NT2/D1 (cell line): ENCODE data around the gene SGK1.

ENCODE experiments used
- SUZ12 ChIP-seq: IDR thresholded peaks from 2 replicates; pipeline ENCODE4 v1.6.1; 2011; ENCODE audit not compliant: insufficient read length, insufficient read depth; ENCODE audit errors: extremely low read depth
- YY1 ChIP-seq: IDR thresholded peaks from 2 replicates; pipeline ENCODE4 v1.6.1; 2011; ENCODE audit not compliant: insufficient read length, insufficient read depth
- ZNF274 ChIP-seq: IDR thresholded peaks from 2 replicates; pipeline ENCODE4 v1.6.1; 2011; ENCODE audit warnings: mild to moderate bottlenecking, low read depth, low read length

DNA sequence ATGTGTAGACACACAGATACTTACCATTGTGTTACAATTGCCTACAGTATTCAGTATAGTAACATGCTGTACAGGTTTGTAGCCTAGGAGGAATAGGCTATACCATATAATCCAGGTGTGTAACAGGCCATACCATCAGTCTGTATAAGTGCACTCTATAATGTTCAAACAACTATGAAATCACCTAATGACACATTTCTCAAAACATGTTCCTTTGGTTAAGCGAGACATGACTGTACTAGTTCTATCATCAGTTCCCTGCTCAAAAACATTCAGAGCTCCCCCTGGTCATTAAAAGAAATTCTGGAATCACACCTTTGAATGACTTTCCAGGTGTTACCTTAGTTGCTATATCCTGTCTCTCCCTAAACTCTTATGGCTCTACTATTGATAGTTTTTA lies 195.1 kb downstream of the SGK1 start:
- no peak for TF ChIP-seq ZNF274
- no peak for TF ChIP-seq YY1
- no peak for TF ChIP-seq SUZ12
